BJ (cell line): ENCODE measurements around the gene PORCN. TPM values are rescaled to one million over a fixed set of nuclear protein-coding genes. Genes with fewer than 3 reads are reported as not detected.

Source experiments
- CTCF ChIA-PET: fragments of 350-600 bp; formaldehyde crosslinking; extraction: SDS; loops from one replicate; lab custom pipeline; 2021; ENCODE audit warnings: antibody characterized with exemption, inconsistent platforms; lab: Yijun Ruan, JAX
- POLR2A ChIA-PET: fragments of 300-600 bp; sonication (Branson Sonifier 250); formaldehyde crosslinking; extraction: SDS; loops from one replicate; lab custom pipeline; 2021; ENCODE audit warnings: antibody characterized with exemption; lab: Charles Lee
- DNase-seq: peaks from one replicate; pipeline ENCODE4 v3.0.0-alpha.2; 2011; ENCODE audit warnings: low read depth
- H3K27me3 ChIP-seq: 2 replicates; pipeline ENCODE4 v1.6.0; 2011; ENCODE audit warnings: low read length; ENCODE audit not compliant: control insufficient read depth, insufficient read depth
- H3K36me3 ChIP-seq: 2 replicates; pipeline ENCODE4 v1.5.1; 2011; ENCODE audit warnings: low read length; ENCODE audit not compliant: control insufficient read depth, insufficient read depth
- H3K4me3 ChIP-seq: 2 replicates; pipeline ENCODE4 v1.5.1; 2011; ENCODE audit warnings: low read depth, mild to moderate bottlenecking, control low read depth, low read length
- CTCF ChIP-seq: IDR thresholded peaks from 2 replicates; pipeline ENCODE4 v1.5.1; 2011; ENCODE audit warnings: low read depth, mild to moderate bottlenecking, control low read depth, inconsistent platforms, low read length, moderate library complexity; ENCODE audit not compliant: insufficient read depth
- polyA plus RNA-seq: library from polyadenylated mRNA; depleted of rRNA; stranded (reverse); fragments of >200 nt; gene quantifications from 2 replicates; pipeline ENCODE4 v1.2.3, GENCODE V29; 2011

The PORCN gene
- polyA plus RNA-seq, 1 experiment: 18.0 TPM

GRCh38 chrX:48465336-48465933, 43.4 kb upstream of the PORCN start:
- peak; percentile 61 for DNase-seq
- POLR2A ChIA-PET: interaction anchor here (0.9 kb wide), 1 partner anchor 22 kb away, joined by 6 read pairs; no protein-coding TSS in a partner anchor
- H3K4me3 ChIP-seq: no peak overlapping the region
- CTCF ChIA-PET: interaction anchor here (1.1 kb wide), 1 partner anchor 28 kb away, joined by 3 read pairs; no protein-coding TSS in a partner anchor
- H3K36me3 ChIP-seq: no peaks in the 10 kb centered on the region
- TF ChIP-seq CTCF: no peak
- no peaks in the 10 kb centered on the region for H3K27me3 ChIP-seq

- no peak for DNase-seq
- Histone ChIP-seq H3K4me3 (no peak overlapping the region), H3K36me3 (no peaks in the 10 kb centered on the region), H3K27me3 (no peaks in the 10 kb centered on the region)
- POLR2A ChIA-PET: no interaction called here
- no peak for TF ChIP-seq CTCF
- CTCF ChIA-PET: no interaction called here
These were observed 42.1 kb upstream of the PORCN start for GRCh38 chrX:48466696-48467095.

GRCh38 chrX:48467281-48467761, 41.5 kb upstream of the PORCN start:
- Histone ChIP-seq H3K36me3 (no peaks in the 10 kb centered on the region), H3K27me3 (no peaks in the 10 kb centered on the region), H3K4me3 (no peak overlapping the region)
- POLR2A ChIA-PET: no interaction called here
- DNase-seq: no peak
- CTCF ChIA-PET: no interaction called here
- no peak for TF ChIP-seq CTCF

- no peak for DNase-seq
- ChIA-PET POLR2A (interaction anchor here (0.6 kb wide), 1 partner anchor 128 kb away, joined by 5 read pairs; no protein-coding TSS in a partner anchor), CTCF (no interaction called here)
- Histone ChIP-seq H3K27me3 (no peaks in the 10 kb centered on the region), H3K4me3 (no peak overlapping the region), H3K36me3 (no peaks in the 10 kb centered on the region)
- TF ChIP-seq CTCF: no peak
These were observed 40.5 kb upstream of the PORCN start for GRCh38 chrX:48468247-48468671.

GRCh38 chrX:48468693-48469691, 39.8 kb upstream of the PORCN start:
- no peak for DNase-seq
- ChIA-PET CTCF (no interaction called here), POLR2A (interaction anchor here (0.5 to 0.6 kb wide), 2 partner anchors 128 to 494 kb away, joined by 5 read pairs; no protein-coding TSS in a partner anchor)
- Histone ChIP-seq H3K27me3 (no peaks in the 10 kb centered on the region), H3K36me3 (no peaks in the 10 kb centered on the region), H3K4me3 (no peak overlapping the region)
- TF ChIP-seq CTCF: no peak
